Kidney (tissue), 14 donors: ENCODE measurements around the gene FAT1. TPM values are rescaled to one million over a fixed set of nuclear protein-coding genes. Genes with fewer than 3 reads are reported as not detected.

Source experiments
- DNase-seq, 5 donors: peaks; one replicate each; pipeline ENCODE4 v3.0.0-alpha.2; 2013 to 2020
- FAIRE-seq: peaks from 2 replicates; lab custom pipeline; 2012; peaks lifted over from hg19 to GRCh38; lab: Jason Lieb, UNC
- H3K27ac ChIP-seq, 2 donors: one replicate each; pipeline ENCODE4 v1.7.0; 2013; ENCODE audit warnings: low read depth in 2 of 2, low read length in 2 of 2, inconsistent platforms in 1 of 2
- H3K27me3 ChIP-seq: one replicate; pipeline ENCODE4 v1.7.1; 2013; ENCODE audit warnings: low read length, inconsistent platforms; ENCODE audit not compliant: control insufficient read depth, insufficient read depth
- H3K36me3 ChIP-seq, 3 donors: one replicate each; pipeline versions ENCODE4 v1.7.0 to v1.7.1; 2013; ENCODE audit warnings: low read length in 3 of 3, control low read depth in 1 of 3, inconsistent platforms in 1 of 3; ENCODE audit not compliant: insufficient read depth in 3 of 3, control insufficient read depth in 2 of 3
- H3K4me1 ChIP-seq, 3 donors: one replicate each; pipeline versions ENCODE4 v1.7.0 to v1.7.1; 2013; ENCODE audit warnings: low read length in 3 of 3, inconsistent platforms in 1 of 3, low read depth in 1 of 3; ENCODE audit not compliant: control insufficient read depth in 2 of 3, insufficient read depth in 2 of 3
- H3K4me3 ChIP-seq, 3 donors: one replicate each; pipeline versions ENCODE4 v1.7.0 to v1.8.1; 2013; ENCODE audit warnings: low read length in 3 of 3, control low read depth in 1 of 3, inconsistent platforms in 1 of 3
- H3K9ac ChIP-seq, 3 donors: one replicate each; pipeline versions ENCODE4 v1.7.0 to v1.7.1; 2013; ENCODE audit warnings: low read length in 3 of 3, control low read depth in 1 of 3, inconsistent platforms in 1 of 3
- H3K9me3 ChIP-seq, 3 donors: one replicate each; pipeline versions ENCODE4 v1.7.0 to v1.7.1; 2013; ENCODE audit warnings: low read length in 3 of 3, control low read depth in 1 of 3, inconsistent platforms in 1 of 3; ENCODE audit not compliant: control insufficient read depth in 2 of 3, insufficient read depth in 1 of 3
- intact Hi-C: fragments of 100-400 bp; cut with DNase I; formaldehyde crosslinking; loops from one replicate; pipeline ENCODE4 v1.11.1; 2022
- polyA plus RNA-seq: library from polyadenylated mRNA; stranded (reverse); fragments of 350-450 nt; fragmentation: Illumina TruSeq; extraction: RNeasy Lipid Tissue Mini Kit (QIAGEN cat#74804); gene quantifications from one replicate; pipeline ENCODE4 v1.2.3, GENCODE V29; 2014; ENCODE audit warnings: low read depth, low replicate concordance; ENCODE audit not compliant: insufficient read depth
- total RNA-seq: library from RNA; stranded (reverse); fragmentation: NEBNext Ultra II Directional; extraction: Animal tissue kit (Norgen Biotek cat#: 25700); gene quantifications from one replicate; pipeline ENCODE4 v1.2.1, GENCODE V29; 2021
- TF ChIP-seq, protein P1 (sequence below): IDR thresholded peaks from 3 replicates; pipeline ENCODE4 v1.5.1; 2012; ENCODE audit warnings: mild to moderate bottlenecking, moderate library complexity, borderline replicate concordance; ENCODE audit not compliant: insufficient read depth; ENCODE audit errors: extremely low read depth
- donor health status: control.
- donor health status: control.
- donor health status: control.
- donor health status: control.
- donor health status: control.
- donor health status: DM: yes; HTN: yes; CAD: no.
- donor health status: Normal renal cell carcinoma (clear cell type).

The FAT1 gene
- total and polyA plus RNA-seq, 2 donors from 2014 or later = 62.2 to 254 TPM

DNA sequence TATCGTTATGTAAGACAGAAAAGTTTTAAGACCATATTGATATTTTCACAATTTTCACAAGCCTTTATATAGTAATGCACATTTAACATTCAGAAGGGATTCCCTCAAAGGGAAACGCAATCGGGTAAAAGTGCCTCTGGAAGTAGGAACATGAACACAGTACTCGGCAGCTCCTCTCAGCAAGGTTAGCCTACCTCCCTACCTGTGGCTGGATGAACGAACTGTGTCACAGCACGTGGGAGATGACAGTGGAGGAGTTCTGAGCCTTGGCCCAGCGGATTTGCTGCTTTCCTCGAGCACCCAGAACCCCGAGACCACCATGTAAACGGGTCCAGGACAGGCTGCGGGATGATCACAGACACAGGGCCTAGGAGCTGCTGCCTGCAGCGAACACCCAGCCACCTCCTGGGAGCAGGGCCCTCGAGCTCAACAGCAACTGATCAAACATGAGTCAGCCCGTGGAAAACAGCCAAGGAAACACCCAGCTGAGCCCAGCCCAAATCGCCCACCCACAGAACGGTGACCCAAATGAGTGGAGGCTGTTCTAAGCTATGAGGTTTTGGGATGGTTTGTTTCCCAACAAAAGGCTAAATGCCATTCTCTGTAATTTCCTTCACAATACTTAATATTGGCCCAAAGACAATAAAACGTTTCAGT lies 30.4 kb downstream of the FAT1 start:
- FAIRE-seq (no peak), DNase-seq (peak in 1 of 5 donors; percentile 81)
- Histone ChIP-seq H3K4me1 (peaks cover 3 to 8% (median 7%) of the 10 kb centered on the region in 3 donors), H3K36me3 (no peaks in the 10 kb centered on the region), H3K4me3 (no peak overlapping the region), H3K27me3 (no peaks in the 10 kb centered on the region), H3K9ac (no peak overlapping the region), H3K9me3 (no peaks in the 10 kb centered on the region), H3K27ac (no peak overlapping the region)
- intact Hi-C loops = no loop called here
- TF ChIP-seq, protein P1, sequence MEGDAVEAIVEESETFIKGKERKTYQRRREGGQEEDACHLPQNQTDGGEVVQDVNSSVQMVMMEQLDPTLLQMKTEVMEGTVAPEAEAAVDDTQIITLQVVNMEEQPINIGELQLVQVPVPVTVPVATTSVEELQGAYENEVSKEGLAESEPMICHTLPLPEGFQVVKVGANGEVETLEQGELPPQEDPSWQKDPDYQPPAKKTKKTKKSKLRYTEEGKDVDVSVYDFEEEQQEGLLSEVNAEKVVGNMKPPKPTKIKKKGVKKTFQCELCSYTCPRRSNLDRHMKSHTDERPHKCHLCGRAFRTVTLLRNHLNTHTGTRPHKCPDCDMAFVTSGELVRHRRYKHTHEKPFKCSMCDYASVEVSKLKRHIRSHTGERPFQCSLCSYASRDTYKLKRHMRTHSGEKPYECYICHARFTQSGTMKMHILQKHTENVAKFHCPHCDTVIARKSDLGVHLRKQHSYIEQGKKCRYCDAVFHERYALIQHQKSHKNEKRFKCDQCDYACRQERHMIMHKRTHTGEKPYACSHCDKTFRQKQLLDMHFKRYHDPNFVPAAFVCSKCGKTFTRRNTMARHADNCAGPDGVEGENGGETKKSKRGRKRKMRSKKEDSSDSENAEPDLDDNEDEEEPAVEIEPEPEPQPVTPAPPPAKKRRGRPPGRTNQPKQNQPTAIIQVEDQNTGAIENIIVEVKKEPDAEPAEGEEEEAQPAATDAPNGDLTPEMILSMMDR = no peak

DNA sequence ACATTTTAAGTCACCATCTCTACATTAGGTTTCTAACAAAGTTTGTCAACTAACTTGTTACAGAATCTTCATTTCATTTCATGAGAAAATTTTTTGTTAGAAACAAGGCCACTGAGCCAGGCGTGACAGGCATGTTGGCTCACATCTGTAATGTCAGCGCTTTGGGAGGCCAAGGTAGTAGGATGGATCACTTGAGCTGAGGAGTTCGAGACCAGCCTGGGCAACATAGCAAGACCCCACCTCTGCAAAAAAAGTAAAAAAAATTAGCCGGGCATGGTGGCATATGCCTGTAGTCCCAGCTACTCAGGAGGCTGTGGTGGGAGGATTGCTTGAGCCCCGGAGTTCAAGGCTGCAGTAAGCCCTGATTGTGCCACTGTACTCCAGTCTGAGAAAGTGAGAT lies 32.3 kb downstream of the FAT1 start:
- DNase-seq = no peak
- intact Hi-C loops = no loop called here
- no peaks in the 10 kb centered on the region for H3K36me3 ChIP-seq
- H3K4me3 ChIP-seq = no peak overlapping the region
- H3K27me3 ChIP-seq = no peaks in the 10 kb centered on the region
- no peak overlapping the region for H3K9ac ChIP-seq
- TF ChIP-seq, protein P1 = no peak
- no peaks in the 10 kb centered on the region for H3K9me3 ChIP-seq
- H3K4me1 ChIP-seq = peaks cover 3 to 22% (median 11%) of the 10 kb centered on the region in 3 donors
- H3K27ac ChIP-seq = no peak overlapping the region
- FAIRE-seq = no peak

DNA sequence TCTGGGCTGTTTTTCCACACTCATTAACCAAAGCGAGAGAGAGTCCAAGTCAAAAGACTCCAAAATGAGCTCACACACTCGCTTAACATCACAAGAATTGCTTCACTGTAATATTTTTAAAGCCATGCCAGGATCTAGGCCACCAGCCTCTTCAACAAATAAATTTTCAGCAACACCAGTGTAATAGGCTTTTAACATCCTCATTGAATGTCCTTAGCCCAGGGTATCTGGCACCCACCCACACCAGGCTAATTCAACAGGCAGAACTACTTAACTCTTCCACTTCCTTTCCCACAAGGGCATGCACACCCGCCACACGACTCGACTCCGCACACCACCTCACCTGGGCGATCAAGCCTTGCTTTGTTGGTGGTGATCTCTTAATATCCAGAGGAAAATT lies 34.2 kb downstream of the FAT1 start:
- H3K27ac ChIP-seq = peak overlapping the region; percentile 73 to 74
- no peak for FAIRE-seq
- peak overlapping the region in 1 of 3 donors; percentile 9 for H3K4me3 ChIP-seq
- peaks cover 6 to 37% (median 13%) of the 10 kb centered on the region in 3 donors for H3K4me1 ChIP-seq
- intact Hi-C loops = no loop called here
- H3K9ac ChIP-seq = peak overlapping the region in 1 of 3 donors; percentile 20
- TF ChIP-seq, protein P1 = no peak
- no peaks in the 10 kb centered on the region for H3K27me3 ChIP-seq
- DNase-seq = peak in 2 of 5 donors; percentile 32 to 58
- H3K36me3 ChIP-seq = no peaks in the 10 kb centered on the region
- H3K9me3 ChIP-seq = no peaks in the 10 kb centered on the region
